K562 (cell line): ENCODE measurements around the gene MDC1. TPM values are rescaled to one million over a fixed set of nuclear protein-coding genes. Genes with fewer than 3 reads are reported as not detected.

Experiments
- ARID3A ChIP-seq: IDR thresholded peaks from 2 replicates; pipeline ENCODE4 v1.6.1; 2012; ENCODE audit warnings: low read depth, low read length, improper control_type of control experiment, borderline replicate concordance
- ATF2 ChIP-seq: sonication (generic); formaldehyde crosslinking; IDR thresholded peaks from 2 replicates; pipeline ENCODE4 v1.8.1; 2022; ENCODE audit warnings: missing genetic modification reagents
- CHD7 ChIP-seq: fragments of 200-600 bp; sonication (generic); IDR thresholded peaks from one replicate; pipeline ENCODE4 v1.6.1; 2012; ENCODE audit warnings: mild to moderate bottlenecking, low read depth, low read length, inconsistent platforms
- KDM1A ChIP-seq, 2 experiments: fragments of 450-650 bp; IDR thresholded peaks; 2 replicates each; pipeline ENCODE4 v1.6.1; 2016; ENCODE audit warnings: mild to moderate bottlenecking in 2 of 2
- NR2F6 ChIP-seq: fragments of 450-650 bp; formaldehyde crosslinking; IDR thresholded peaks from 2 replicates; pipeline ENCODE4 v1.4.0; 2020; ENCODE audit warnings: mild to moderate bottlenecking
- PYGO2 ChIP-seq: fragments of 450-650 bp; IDR thresholded peaks from 2 replicates; pipeline ENCODE4 v1.6.1; 2016; ENCODE audit warnings: mild to moderate bottlenecking, missing genetic modification characterization, moderate library complexity, missing compliant biosample characterization
- RB1 ChIP-seq: fragments of 450-650 bp; IDR thresholded peaks from 2 replicates; pipeline ENCODE4 v1.6.1; 2017; ENCODE audit warnings: low read depth, mild to moderate bottlenecking
- SMAD3 ChIP-seq: fragments of 450-650 bp; formaldehyde crosslinking; conservative IDR thresholded peaks from 2 replicates; pipeline ENCODE4 v1.4.0; 2020; ENCODE audit warnings: mild to moderate bottlenecking
- ZBTB17 ChIP-seq: fragments of 450-650 bp; formaldehyde crosslinking; IDR thresholded peaks from 2 replicates; pipeline ENCODE4 v1.4.0; 2020; ENCODE audit warnings: mild to moderate bottlenecking
- ZNF134 ChIP-seq: fragments of 250-450 bp; sonication (Bioruptor Pico); conservative IDR thresholded peaks from 2 replicates; pipeline ENCODE4 v1.4.0; 2020
- ZNF324 ChIP-seq: fragments of 250-450 bp; sonication (Bioruptor Pico); IDR thresholded peaks from 2 replicates; pipeline ENCODE4 v1.4.0; 2020; ENCODE audit warnings: mild to moderate bottlenecking
- ZNF586 ChIP-seq: fragments of 450-650 bp; formaldehyde crosslinking; conservative IDR thresholded peaks from 2 replicates; pipeline ENCODE4 v1.4.0; 2020; ENCODE audit warnings: mild to moderate bottlenecking, moderate library complexity
- ZNF695 ChIP-seq: fragments of 450-650 bp; formaldehyde crosslinking; IDR thresholded peaks from 2 replicates; pipeline ENCODE4 v1.4.0; 2020; ENCODE audit warnings: mild to moderate bottlenecking, moderate library complexity
- polyA plus RNA-seq, 8 experiments: library from polyadenylated mRNA; depleted of rRNA in 4 of 8; stranded (reverse) in 5 of 8; unstranded in 3 of 8; fragments of >200 nt; fragmentation: Nextera tagmentation in 2 of 8; fragmentation: Illumina TruSeq in 1 of 8; extraction: Ambion mirVana in 2 of 8; extraction: Trizol in 1 of 8; gene quantifications; 2 replicates each; pipeline versions ENCODE4 v1.2.1 to v1.2.3, GENCODE V29; 2011 to 2014; ENCODE audit warnings: inconsistent platforms in 1 of 8, missing spikeins in 1 of 8
- total RNA-seq, 7 experiments: library from RNA; depleted of rRNA in 6 of 7; stranded (reverse); fragments of >200 nt in 6 of 7; fragmentation: Illumina TruSeq in 2 of 7; extraction: Trizol in 2 of 7; gene quantifications; 2 replicates each; pipeline versions ENCODE4 v1.2.1 to v1.2.3, GENCODE V29; 2011 to 2021; ENCODE audit warnings: low replicate concordance in 1 of 7

The MDC1 gene
- total and polyA plus RNA-seq, 9 of the 15 experiments (the other 6 are each of a cell fraction or from before 2014, with no cell fraction given) = 8.2 to 114 (median 20.0) TPM

- peak; percentile 5 for TF ChIP-seq CHD7
- 0 out of 2 replicates have a peak, but pooled peaks have one; percentile 5 for TF ChIP-seq RB1
- no peak for TF ChIP-seq ZNF134 (CRISPR knock-in tag)
- TF ChIP-seq PYGO2 (tag) = no peak
- peak; percentile 65; the same call in 1 of the 2 replicates for TF ChIP-seq SMAD3
- peak; percentile 42; the same call in 1 of the 2 replicates for TF ChIP-seq ZBTB17 (CRISPR knock-in tag)
- no peak for TF ChIP-seq ZNF586 (CRISPR knock-in tag)
- TF ChIP-seq ZNF324 (CRISPR knock-in tag) = no peak
- TF ChIP-seq NR2F6 (CRISPR knock-in tag) = no peak
- TF ChIP-seq ARID3A = no peak
- TF ChIP-seq KDM1A (IDR thresholded peaks at IDR 0.05) = no peak
- peak; percentile 67; the same call in 1 of the 2 replicates for TF ChIP-seq ZNF695
- TF ChIP-seq ATF2 (CRISPR knock-in tag) = no peak
Measured at GRCh38 chr6:30720738-30721197, 3.7 kb upstream of the MDC1 start (continued).
